ENCODE measurements around the gene ZBTB16.

Gene ZBTB16

GRCh38 chr11:114200351-114201133 lies 141.0 kb downstream of the ZBTB16 start:
- no peak for DNase-seq (ENCODE audit: low read depth in 2 of 2, low spot score in 1 of 2)

GRCh38 chr11:114201219-114201618 lies 141.7 kb downstream of the ZBTB16 start:
- DNase-seq (ENCODE audit: low read depth in 2 of 2, low spot score in 1 of 2) = no peak

- DNase-seq (ENCODE audit: low read depth in 2 of 2, low spot score in 1 of 2) = no peak
These were observed 142.6 kb downstream of the ZBTB16 start for GRCh38 chr11:114202011-114202609.

GRCh38 chr11:114207096-114207495 lies 147.6 kb downstream of the ZBTB16 start:
- DNase-seq (ENCODE audit: low read depth in 2 of 2, low spot score in 1 of 2) = no peak

- DNase-seq (ENCODE audit: low read depth in 2 of 2, low spot score in 1 of 2) = no peak
These were observed 148.9 kb downstream of the ZBTB16 start for GRCh38 chr11:114208377-114208776.

GRCh38 chr11:114209343-114209742 lies 149.8 kb downstream of the ZBTB16 start:
- DNase-seq (ENCODE audit: low read depth in 2 of 2, low spot score in 1 of 2) = no peak

GRCh38 chr11:114209904-114210303 lies 150.4 kb downstream of the ZBTB16 start:
- DNase-seq (ENCODE audit: low read depth in 2 of 2, low spot score in 1 of 2) = no peak

- DNase-seq (ENCODE audit: low read depth in 2 of 2, low spot score in 1 of 2) = no peak
These were observed 152.1 kb downstream of the ZBTB16 start for GRCh38 chr11:114211444-114212121.

- DNase-seq (ENCODE audit: low read depth in 2 of 2, low spot score in 1 of 2) = no peak
These were observed 154.1 kb downstream of the ZBTB16 start for GRCh38 chr11:114213622-114214021.

- no peak for DNase-seq (ENCODE audit: low read depth in 2 of 2, low spot score in 1 of 2)
These were observed 155.9 kb downstream of the ZBTB16 start for GRCh38 chr11:114215428-114215827.

GRCh38 chr11:114215871-114216795 lies 156.6 kb downstream of the ZBTB16 start:
- no peak for DNase-seq (ENCODE audit: low read depth in 2 of 2, low spot score in 1 of 2)

- DNase-seq (ENCODE audit: low read depth in 2 of 2, low spot score in 1 of 2) = no peak
These were observed 157.3 kb downstream of the ZBTB16 start for GRCh38 chr11:114216796-114217180.

- DNase-seq (ENCODE audit: low read depth in 2 of 2, low spot score in 1 of 2) = no peak
These were observed 159.0 kb downstream of the ZBTB16 start for GRCh38 chr11:114218508-114218907.

GRCh38 chr11:114219559-114220349 lies 160.2 kb downstream of the ZBTB16 start:
- DNase-seq (ENCODE audit: low read depth in 2 of 2, low spot score in 1 of 2) = no peak

- DNase-seq (ENCODE audit: low read depth in 2 of 2, low spot score in 1 of 2) = no peak
These were observed 161.5 kb downstream of the ZBTB16 start for GRCh38 chr11:114221037-114221436.

- DNase-seq (ENCODE audit: low read depth in 2 of 2, low spot score in 1 of 2) = no peak
These were observed 166.2 kb downstream of the ZBTB16 start for GRCh38 chr11:114225661-114226060.

GRCh38 chr11:114226356-114226755 lies 166.8 kb downstream of the ZBTB16 start:
- no peak for DNase-seq (ENCODE audit: low read depth in 2 of 2, low spot score in 1 of 2)

- DNase-seq (ENCODE audit: low read depth in 2 of 2, low spot score in 1 of 2) = no peak
These were observed 169.2 kb downstream of the ZBTB16 start for GRCh38 chr11:114228435-114229411.

GRCh38 chr11:114230031-114230704 lies 170.7 kb downstream of the ZBTB16 start:
- no peak for DNase-seq (ENCODE audit: low read depth in 2 of 2, low spot score in 1 of 2)
